Measurements from ENCODE around the gene EML4. TPM values are rescaled to one million over a fixed set of nuclear protein-coding genes. Genes with fewer than 3 reads are reported as not detected.
"Not testable (repeated sequence)": the region's sequence is repeated elsewhere in the genome, so short reads cannot be mapped to it uniquely, and the experiment has no call there.

The EML4 gene
- total and polyA plus RNA-seq, 4 donors: 22.6 to 85.8 (median 54.4) TPM

- Histone ChIP-seq H3K36me3 (ENCODE audit: control insufficient read depth in 4 of 4, insufficient read depth in 4 of 4, low read length in 4 of 4) (no peaks in the 10 kb centered on the region), H3K9ac (ENCODE audit: insufficient read depth in 1 of 2, low read length in 2 of 2) (no peak overlapping the region), H3K4me1 (ENCODE audit: control insufficient read depth in 5 of 5, insufficient read depth in 5 of 5, low read length in 5 of 5) (peaks cover 8 to 44% (median 12%) of the 10 kb centered on the region in 5 donors), H3K27me3 (ENCODE audit: control insufficient read depth in 3 of 3, insufficient read depth in 3 of 3, low read length in 2 of 3) (no peaks in the 10 kb centered on the region), H3K27ac (ENCODE audit: low read depth in 1 of 2, low read length in 1 of 2) (no peak overlapping the region), H3K9me3 (ENCODE audit: control insufficient read depth in 4 of 4, insufficient read depth in 3 of 4, low read length in 3 of 4) (no peaks in the 10 kb centered on the region), H3K4me3 (no peak overlapping the region)
- DNase-seq (no peak), ATAC-seq (ENCODE audit: insufficient read depth, low FRiP score) (no peak)
- TF ChIP-seq CTCF (IDR thresholded peaks at IDR 0.05; ENCODE audit: control extremely low read depth, extremely low read depth): no peak
- WGBS, 2 donors: 95 to 96% methylated on average over 5 of the region's 5 CpGs
These were observed 39.2 kb upstream of the EML4 start for GRCh38 chr2:42129947-42130346.

DNA sequence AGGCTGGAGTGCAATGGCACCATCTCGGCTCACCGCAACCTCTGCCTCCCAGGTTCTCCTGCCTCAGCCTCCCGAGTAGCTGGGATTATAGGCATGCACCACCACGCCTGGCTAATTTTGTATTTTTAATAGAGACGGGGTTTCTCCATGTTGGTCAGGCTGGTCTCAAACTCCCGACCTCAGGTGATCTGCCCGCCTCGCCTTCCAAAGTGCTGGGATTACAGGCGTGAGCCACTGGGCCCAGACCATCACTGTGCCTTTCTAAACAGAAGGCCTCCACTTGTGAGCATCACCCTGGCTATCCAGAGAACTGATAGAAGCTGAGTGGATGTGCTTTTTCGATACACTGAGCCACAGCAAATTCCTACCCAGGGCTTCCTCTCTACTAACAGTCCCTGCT lies 38.3 kb upstream of the EML4 start:
- ATAC-seq (ENCODE audit: insufficient read depth, low FRiP score); H3K27ac ChIP-seq (ENCODE audit: low read depth in 1 of 2, low read length in 1 of 2); H3K4me3 ChIP-seq; H3K36me3 ChIP-seq (ENCODE audit: control insufficient read depth in 4 of 4, insufficient read depth in 4 of 4, low read length in 4 of 4); H3K9ac ChIP-seq (ENCODE audit: insufficient read depth in 1 of 2, low read length in 2 of 2); H3K9me3 ChIP-seq (ENCODE audit: control insufficient read depth in 4 of 4, insufficient read depth in 3 of 4, low read length in 3 of 4); H3K27me3 ChIP-seq (ENCODE audit: control insufficient read depth in 3 of 3, insufficient read depth in 3 of 3, low read length in 2 of 3); DNase-seq: not testable (repeated sequence)
- 95 to 96% methylated on average over 10 of the region's 10 CpGs for WGBS, 2 donors
- peaks cover 8 to 40% (median 10%) of the 10 kb centered on the region in 5 donors for H3K4me1 ChIP-seq (ENCODE audit: control insufficient read depth in 5 of 5, insufficient read depth in 5 of 5, low read length in 5 of 5)

GRCh38 chr2:42132191-42132965 lies 36.8 kb upstream of the EML4 start:
- H3K36me3 ChIP-seq (ENCODE audit: control insufficient read depth in 4 of 4, insufficient read depth in 4 of 4, low read length in 4 of 4): no peaks in the 10 kb centered on the region
- no peaks in the 10 kb centered on the region for H3K9me3 ChIP-seq (ENCODE audit: control insufficient read depth in 4 of 4, insufficient read depth in 3 of 4, low read length in 3 of 4)
- H3K27me3 ChIP-seq (ENCODE audit: control insufficient read depth in 3 of 3, insufficient read depth in 3 of 3, low read length in 2 of 3): no peaks in the 10 kb centered on the region
- peak overlapping the region in 1 of 2 donors; percentile 27 for H3K9ac ChIP-seq (ENCODE audit: insufficient read depth in 1 of 2, low read length in 2 of 2)
- H3K4me1 ChIP-seq (ENCODE audit: control insufficient read depth in 5 of 5, insufficient read depth in 5 of 5, low read length in 5 of 5): peaks cover 3 to 36% (median 14%) of the 10 kb centered on the region in 5 donors
- ATAC-seq (ENCODE audit: insufficient read depth, low FRiP score) (no peak), DNase-seq (peak in 2 of 3 donors; percentile 54 to 63)
- no peak overlapping the region for H3K4me3 ChIP-seq
- peak overlapping the region in 1 of 2 donors; percentile 69 for H3K27ac ChIP-seq (ENCODE audit: low read depth in 1 of 2, low read length in 1 of 2)
- 54 to 58% methylated on average over 8 of the region's 8 CpGs for WGBS, 2 donors
- no peak for TF ChIP-seq CTCF (IDR thresholded peaks at IDR 0.05; ENCODE audit: control extremely low read depth, extremely low read depth)

GRCh38 chr2:42132966-42133641 lies 36.0 kb upstream of the EML4 start:
- Histone ChIP-seq H3K36me3 (ENCODE audit: control insufficient read depth in 4 of 4, insufficient read depth in 4 of 4, low read length in 4 of 4) (no peaks in the 10 kb centered on the region), H3K4me3 (no peak overlapping the region), H3K9me3 (ENCODE audit: control insufficient read depth in 4 of 4, insufficient read depth in 3 of 4, low read length in 3 of 4) (no peaks in the 10 kb centered on the region), H3K4me1 (ENCODE audit: control insufficient read depth in 5 of 5, insufficient read depth in 5 of 5, low read length in 5 of 5) (peaks cover 3 to 36% (median 14%) of the 10 kb centered on the region in 5 donors), H3K9ac (ENCODE audit: insufficient read depth in 1 of 2, low read length in 2 of 2) (peak overlapping the region in 1 of 2 donors; percentile 27), H3K27me3 (ENCODE audit: control insufficient read depth in 3 of 3, insufficient read depth in 3 of 3, low read length in 2 of 3) (no peaks in the 10 kb centered on the region), H3K27ac (ENCODE audit: low read depth in 1 of 2, low read length in 1 of 2) (peak overlapping the region in 1 of 2 donors; percentile 69)
- DNase-seq: peak; percentile 76 to 87 (median 77)
- TF ChIP-seq CTCF (IDR thresholded peaks at IDR 0.05; ENCODE audit: control extremely low read depth, extremely low read depth): no peak
- WGBS, 2 donors: 6 to 7% methylated on average over 17 of the region's 17 CpGs
- peak; percentile 89 for ATAC-seq (ENCODE audit: insufficient read depth, low FRiP score)
